Fibroblast of lung (primary cell): ENCODE measurements around the gene PLEKHA4. TPM values are rescaled to one million over a fixed set of nuclear protein-coding genes. Genes with fewer than 3 reads are reported as not detected.
"Not testable (repeated sequence)": the region's sequence is repeated elsewhere in the genome, so short reads cannot be mapped to it uniquely, and the experiment has no call there.

Experiments
- DNase-seq, 2 donors: peaks; one replicate each; pipeline versions ENCODE4 v3.0.0 to v3.0.0-alpha.2; 2010; ENCODE audit warnings: low read depth in 2 of 2
- H2AFZ ChIP-seq: 2 replicates; pipeline ENCODE4 v1.5.1; 2012; ENCODE audit warnings: low read length, control low read depth, inconsistent platforms
- H3K27ac ChIP-seq: 2 replicates; pipeline ENCODE4 v1.5.1; 2011; ENCODE audit warnings: low read length, control low read depth; ENCODE audit not compliant: insufficient read depth
- H3K27me3 ChIP-seq: 2 replicates; pipeline ENCODE4 v1.5.1; 2011; ENCODE audit warnings: mild to moderate bottlenecking, low read length; ENCODE audit not compliant: control insufficient read depth, insufficient read depth
- H3K36me3 ChIP-seq: 2 replicates; pipeline ENCODE4 v1.5.1; 2011; ENCODE audit warnings: low read length; ENCODE audit not compliant: control insufficient read depth, insufficient read depth
- H3K4me1 ChIP-seq: 2 replicates; pipeline ENCODE4 v1.5.1; 2011; ENCODE audit warnings: low read length; ENCODE audit not compliant: control insufficient read depth, insufficient read depth; ENCODE audit errors: extremely low read depth
- H3K4me2 ChIP-seq: 2 replicates; pipeline ENCODE4 v1.5.1; 2011; ENCODE audit warnings: low read length, control low read depth; ENCODE audit not compliant: insufficient read depth; ENCODE audit errors: extremely low read depth
- H3K4me3 ChIP-seq, 4 experiments: fragments of 200-600 bp in 1 of 4; sonication (generic) in 1 of 4; replicated peaks in 1 of 4; 2 replicates each; pipeline ENCODE4 v1.5.1; 2011 to 2016; ENCODE audit warnings: low read length in 4 of 4, low read depth in 3 of 4, mild to moderate bottlenecking in 3 of 4, control low read depth in 2 of 4, inconsistent platforms in 1 of 4, mixed read lengths in 1 of 4; ENCODE audit not compliant: insufficient read depth in 1 of 4; ENCODE audit errors: control extremely low read depth in 1 of 4
- H3K79me2 ChIP-seq: 2 replicates; pipeline ENCODE4 v1.5.1; 2012; ENCODE audit warnings: mild to moderate bottlenecking, low read length, inconsistent platforms; ENCODE audit not compliant: control insufficient read depth, insufficient read depth
- H3K9ac ChIP-seq: 2 replicates; pipeline ENCODE4 v1.5.1; 2011; ENCODE audit warnings: mild to moderate bottlenecking, low read length, control low read depth; ENCODE audit not compliant: insufficient read depth
- H3K9me3 ChIP-seq: 2 replicates; pipeline ENCODE4 v1.5.1; 2012; ENCODE audit warnings: low read depth, low read length; ENCODE audit not compliant: control insufficient read depth, insufficient read depth
- H4K20me1 ChIP-seq: 2 replicates; pipeline ENCODE4 v1.5.1; 2011; ENCODE audit warnings: low read length; ENCODE audit not compliant: control insufficient read depth, insufficient read depth; ENCODE audit errors: extremely low read depth
- EZH2 ChIP-seq: IDR thresholded peaks from 2 replicates; pipeline ENCODE4 v1.5.1; 2012; ENCODE audit warnings: low read length, control low read depth, mild to moderate bottlenecking; ENCODE audit errors: missing control alignments
- polyA plus RNA-seq, 2 donors: library from polyadenylated mRNA; depleted of rRNA in 1 of 2; stranded (reverse) in 1 of 2; unstranded in 1 of 2; fragments of >200 nt; gene quantifications; 2 replicates each; pipeline ENCODE4 v1.2.1, GENCODE V29; 2011 to 2012; ENCODE audit warnings: missing spikeins in 1 of 2
- total RNA-seq: library from RNA; depleted of rRNA; stranded (reverse); fragments of >200 nt; gene quantifications from 2 replicates; pipeline ENCODE4 v1.2.1, GENCODE V29; 2014
- TF ChIP-seq, protein P1 (sequence below), 2 donors: IDR thresholded peaks in 1 of 2; conservative IDR thresholded peaks in 1 of 2; 1 replicate in 1 of 2; 2 replicates in 1 of 2; pipeline ENCODE4 v1.5.1; 2011 to 2012; ENCODE audit warnings: low read length in 2 of 2, control low read depth in 1 of 2, inconsistent platforms in 1 of 2, low read depth in 1 of 2, mild to moderate bottlenecking in 1 of 2

Gene PLEKHA4
- total and polyA plus RNA-seq, 2 donors (not counting 1 experiment from before 2014, with no cell fraction given): 6.6 to 20.0 TPM

GRCh38 chr19:48914181-48914580 is 45.8 kb upstream of the PLEKHA4 start:
- no peak for DNase-seq

DNA sequence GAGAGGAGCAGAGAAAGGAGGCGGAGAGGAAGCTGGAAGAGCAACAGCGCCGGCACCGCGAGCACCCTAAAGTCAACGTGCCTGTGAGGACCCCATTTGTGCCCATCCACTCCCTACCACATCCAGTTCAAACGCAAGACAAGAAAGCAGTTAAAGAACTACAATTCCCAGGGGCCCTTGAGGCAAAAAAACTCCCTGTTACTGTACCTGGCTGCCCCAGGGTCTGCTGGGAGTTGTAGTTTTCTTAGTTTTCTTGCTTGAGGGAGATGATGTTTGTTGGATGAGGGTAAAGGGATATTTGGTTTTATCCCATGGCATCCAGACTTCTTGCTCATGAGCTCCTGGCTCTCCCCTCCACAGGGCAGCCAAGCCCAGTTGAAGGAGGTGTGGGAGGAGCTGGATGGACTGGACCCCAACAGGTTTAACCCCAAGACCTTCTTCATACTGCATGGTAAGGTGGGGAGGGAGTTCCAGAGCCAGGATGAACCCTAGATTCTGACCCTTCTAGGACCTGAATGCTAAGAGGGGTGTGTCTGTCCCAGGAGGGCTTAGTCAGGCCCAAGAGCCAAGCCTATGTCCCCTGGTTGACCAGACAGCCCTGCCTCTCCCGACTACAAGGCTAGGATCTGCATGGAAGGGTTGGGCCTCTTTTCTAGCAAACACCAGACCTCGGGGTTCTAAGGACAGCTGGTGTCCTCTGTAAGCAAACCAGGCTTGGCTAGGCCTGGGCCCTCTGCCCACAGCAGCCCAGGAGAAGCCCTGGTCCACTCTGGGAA is 44.9 kb upstream of the PLEKHA4 start:
- no peak overlapping the region for H3K4me2 ChIP-seq
- no peaks in the 10 kb centered on the region for H4K20me1 ChIP-seq
- H3K27ac ChIP-seq: no peak overlapping the region
- no peak for DNase-seq
- H3K4me3 ChIP-seq: no peak overlapping the region
- no peak overlapping the region for H2AFZ ChIP-seq
- TF ChIP-seq EZH2: no peak
- TF ChIP-seq, protein P1, sequence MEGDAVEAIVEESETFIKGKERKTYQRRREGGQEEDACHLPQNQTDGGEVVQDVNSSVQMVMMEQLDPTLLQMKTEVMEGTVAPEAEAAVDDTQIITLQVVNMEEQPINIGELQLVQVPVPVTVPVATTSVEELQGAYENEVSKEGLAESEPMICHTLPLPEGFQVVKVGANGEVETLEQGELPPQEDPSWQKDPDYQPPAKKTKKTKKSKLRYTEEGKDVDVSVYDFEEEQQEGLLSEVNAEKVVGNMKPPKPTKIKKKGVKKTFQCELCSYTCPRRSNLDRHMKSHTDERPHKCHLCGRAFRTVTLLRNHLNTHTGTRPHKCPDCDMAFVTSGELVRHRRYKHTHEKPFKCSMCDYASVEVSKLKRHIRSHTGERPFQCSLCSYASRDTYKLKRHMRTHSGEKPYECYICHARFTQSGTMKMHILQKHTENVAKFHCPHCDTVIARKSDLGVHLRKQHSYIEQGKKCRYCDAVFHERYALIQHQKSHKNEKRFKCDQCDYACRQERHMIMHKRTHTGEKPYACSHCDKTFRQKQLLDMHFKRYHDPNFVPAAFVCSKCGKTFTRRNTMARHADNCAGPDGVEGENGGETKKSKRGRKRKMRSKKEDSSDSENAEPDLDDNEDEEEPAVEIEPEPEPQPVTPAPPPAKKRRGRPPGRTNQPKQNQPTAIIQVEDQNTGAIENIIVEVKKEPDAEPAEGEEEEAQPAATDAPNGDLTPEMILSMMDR (conservative IDR thresholded peaks at IDR 0.05 in 1 of 2, IDR thresholded peaks at IDR 0.05 in 1 of 2; ENCODE audit: low read depth in 1 of 2, low read length in 2 of 2): no peak
- H3K27me3 ChIP-seq: no peaks in the 10 kb centered on the region
- no peaks in the 10 kb centered on the region for H3K79me2 ChIP-seq
- peaks cover 15% of the 10 kb centered on the region for H3K36me3 ChIP-seq
- no peaks in the 10 kb centered on the region for H3K9me3 ChIP-seq
- no peak overlapping the region for H3K9ac ChIP-seq
- H3K4me1 ChIP-seq: no peaks in the 10 kb centered on the region

More at GRCh38 chr19:48914181-48914580, 45.8 kb upstream of the PLEKHA4 start:
- Histone ChIP-seq H3K4me1 (no peaks in the 10 kb centered on the region), H3K9me3 (no peaks in the 10 kb centered on the region), H4K20me1 (no peaks in the 10 kb centered on the region), H3K4me3 (no peak overlapping the region), H3K9ac (no peak overlapping the region), H3K36me3 (peaks cover 14% of the 10 kb centered on the region), H3K4me2 (no peak overlapping the region), H2AFZ (no peak overlapping the region), H3K79me2 (no peaks in the 10 kb centered on the region), H3K27ac (no peak overlapping the region), H3K27me3 (no peaks in the 10 kb centered on the region)
- TF ChIP-seq, protein P1 (conservative IDR thresholded peaks at IDR 0.05 in 1 of 2, IDR thresholded peaks at IDR 0.05 in 1 of 2; ENCODE audit: low read depth in 1 of 2, low read length in 2 of 2): no peak
- TF ChIP-seq EZH2: no peak

GRCh38 chr19:48910803-48911202 is 42.4 kb upstream of the PLEKHA4 start:
- TF ChIP-seq EZH2: no peak
- TF ChIP-seq, protein P1 (conservative IDR thresholded peaks at IDR 0.05 in 1 of 2, IDR thresholded peaks at IDR 0.05 in 1 of 2; ENCODE audit: low read depth in 1 of 2, low read length in 2 of 2): no peak
- Histone ChIP-seq H4K20me1 (no peaks in the 10 kb centered on the region), H3K9ac (no peak overlapping the region), H3K4me1 (no peaks in the 10 kb centered on the region), H3K9me3 (no peaks in the 10 kb centered on the region), H2AFZ (no peak overlapping the region), H3K4me3 (no peak overlapping the region), H3K79me2 (no peaks in the 10 kb centered on the region), H3K27ac (no peak overlapping the region), H3K4me2 (no peak overlapping the region), H3K27me3 (no peaks in the 10 kb centered on the region), H3K36me3 (peaks cover 19% of the 10 kb centered on the region)
- no peak for DNase-seq

- H3K4me3 ChIP-seq, H2AFZ ChIP-seq, H3K4me1 ChIP-seq, H3K9me3 ChIP-seq, H3K27me3 ChIP-seq, H3K4me2 ChIP-seq, H3K79me2 ChIP-seq, DNase-seq, H3K9ac ChIP-seq, H3K27ac ChIP-seq, H4K20me1 ChIP-seq: not testable (repeated sequence)
- peaks cover 20% of the 10 kb centered on the region for H3K36me3 ChIP-seq
Measured at GRCh38 chr19:48909424-48910077, 41.1 kb upstream of the PLEKHA4 start.
